Colonic mucosa (tissue), 4 donors: ENCODE measurements around the gene CRADD. TPM values are rescaled to one million over a fixed set of nuclear protein-coding genes. Genes with fewer than 3 reads are reported as not detected.

ENCODE experiments used
- DNase-seq: peaks from one replicate; pipeline ENCODE4 v3.0.0-alpha.2; 2020
- H3K27ac ChIP-seq: fragments of 200-600 bp; one replicate; pipeline ENCODE4 v1.8.0; 2021
- H3K27me3 ChIP-seq: fragments of 200-600 bp; one replicate; pipeline ENCODE4 v1.8.0; 2021
- H3K36me3 ChIP-seq: fragments of 200-600 bp; one replicate; pipeline ENCODE4 v1.8.0; 2021
- H3K4me1 ChIP-seq: fragments of 200-600 bp; one replicate; pipeline ENCODE4 v1.8.0; 2021; ENCODE audit warnings: mild to moderate bottlenecking
- H3K4me3 ChIP-seq: fragments of 200-600 bp; one replicate; pipeline ENCODE4 v1.8.0; 2021
- H3K9ac ChIP-seq, 2 donors: one replicate each; pipeline ENCODE4 v1.7.0; 2013; ENCODE audit warnings: control low read depth in 2 of 2, low read depth in 2 of 2, low read length in 2 of 2
- H3K9me3 ChIP-seq: fragments of 200-600 bp; one replicate; pipeline ENCODE4 v1.8.0; 2021
- CTCF ChIP-seq: fragments of 200-600 bp; IDR thresholded peaks from one replicate; pipeline ENCODE4 v1.8.0; 2022; ENCODE audit warnings: antibody characterized with exemption, mild to moderate bottlenecking
- intact Hi-C: fragments of 100-400 bp; cut with DNase I; formaldehyde crosslinking; loops from one replicate; pipeline ENCODE4 v1.14.1; 2022
- total RNA-seq, 2 donors: library from RNA; stranded (reverse); fragmentation: NEBNext Ultra II Directional in 1 of 2; extraction: Animal tissue kit (Norgen Biotek cat#: 25700) in 1 of 2; gene quantifications; one replicate each; pipeline ENCODE4 v1.2.1, GENCODE V29; 2021
- donor health status: healthy.
- donor health status: DM: no; HTN: no; CAD: no.
- donor health status: DM: no; HTN: no; CAD: no.

Gene CRADD
- total RNA-seq, 2 donors from 2014 or later, result 18.2 to 23.9 TPM

GRCh38 chr12:93698307-93699092 lies 21.3 kb downstream of the CRADD start:
- TF ChIP-seq CTCF, result no peak
- H3K27me3 ChIP-seq, result no peaks in the 10 kb centered on the region
- no peak overlapping the region for H3K4me3 ChIP-seq
- intact Hi-C loops, result no loop called here
- no peak overlapping the region for H3K9ac ChIP-seq
- DNase-seq, result no peak
- no peaks in the 10 kb centered on the region for H3K4me1 ChIP-seq
- no peaks in the 10 kb centered on the region for H3K36me3 ChIP-seq
- H3K9me3 ChIP-seq, result no peaks in the 10 kb centered on the region
- no peak overlapping the region for H3K27ac ChIP-seq

- H3K9me3 ChIP-seq, result no peaks in the 10 kb centered on the region
- no peak for DNase-seq
- H3K4me1 ChIP-seq, result no peaks in the 10 kb centered on the region
- no peak overlapping the region for H3K9ac ChIP-seq
- H3K27me3 ChIP-seq, result no peaks in the 10 kb centered on the region
- H3K36me3 ChIP-seq, result no peaks in the 10 kb centered on the region
- H3K4me3 ChIP-seq, result no peak overlapping the region
- no peak overlapping the region for H3K27ac ChIP-seq
- intact Hi-C loops, result no loop called here
- no peak for TF ChIP-seq CTCF
Measured at GRCh38 chr12:93699271-93700145, 22.3 kb downstream of the CRADD start.

GRCh38 chr12:93702707-93703315 lies 25.6 kb downstream of the CRADD start:
- Histone ChIP-seq H3K9me3 (no peaks in the 10 kb centered on the region), H3K27me3 (no peaks in the 10 kb centered on the region), H3K36me3 (no peaks in the 10 kb centered on the region), H3K4me1 (no peaks in the 10 kb centered on the region), H3K4me3 (no peak overlapping the region), H3K27ac (no peak overlapping the region), H3K9ac (no peak overlapping the region)
- no peak for TF ChIP-seq CTCF
- intact Hi-C loops, result no loop called here
- DNase-seq, result no peak

- H3K9me3 ChIP-seq, result no peaks in the 10 kb centered on the region
- H3K4me1 ChIP-seq, result no peaks in the 10 kb centered on the region
- no peak overlapping the region for H3K4me3 ChIP-seq
- H3K27ac ChIP-seq, result no peak overlapping the region
- no peak overlapping the region for H3K9ac ChIP-seq
- intact Hi-C loops, result no loop called here
- DNase-seq, result no peak
- no peaks in the 10 kb centered on the region for H3K36me3 ChIP-seq
- no peaks in the 10 kb centered on the region for H3K27me3 ChIP-seq
- no peak for TF ChIP-seq CTCF
Measured at GRCh38 chr12:93704122-93704521, 26.9 kb downstream of the CRADD start.

GRCh38 chr12:93704625-93705024 lies 27.4 kb downstream of the CRADD start:
- Histone ChIP-seq H3K27me3 (no peaks in the 10 kb centered on the region), H3K27ac (no peak overlapping the region), H3K9ac (no peak overlapping the region), H3K9me3 (no peaks in the 10 kb centered on the region), H3K36me3 (no peaks in the 10 kb centered on the region), H3K4me1 (no peaks in the 10 kb centered on the region), H3K4me3 (no peak overlapping the region)
- no peak for DNase-seq
- TF ChIP-seq CTCF, result no peak
- intact Hi-C loops, result no loop called here
